KOPT-K1 (cell line): Measurements from ENCODE around the gene CACHD1.
"Not testable (repeated sequence)": the region's sequence is repeated elsewhere in the genome, so short reads cannot be mapped to it uniquely, and the experiment has no call there.

ENCODE experiments used
- H3K27ac ChIP-seq: fragments of 200-600 bp; sonication (generic); 2 replicates; pipeline ENCODE4 v1.5.1; 2016; ENCODE audit warnings: antibody characterized with exemption, mild to moderate bottlenecking, low read depth, low read length; ENCODE audit not compliant: poor library complexity, severe bottlenecking
- H3K36me3 ChIP-seq: fragments of 200-600 bp; sonication (generic); 2 replicates; pipeline ENCODE4 v1.5.1; 2017; ENCODE audit warnings: antibody characterized with exemption, mild to moderate bottlenecking, low read length, moderate library complexity; ENCODE audit not compliant: insufficient read depth
- H3K9me3 ChIP-seq: fragments of 200-600 bp; sonication (generic); 2 replicates; pipeline ENCODE4 v1.5.1; 2017; ENCODE audit warnings: antibody characterized with exemption, low read length, mild to moderate bottlenecking; ENCODE audit not compliant: insufficient read depth, poor library complexity, severe bottlenecking

CACHD1 gene

GRCh38 chr1:64701071-64701470 is 231.1 kb downstream of the CACHD1 start:
- no peaks in the 10 kb centered on the region for H3K36me3 ChIP-seq

GRCh38 chr1:64701886-64702285 is 232.0 kb downstream of the CACHD1 start:
- no peaks in the 10 kb centered on the region for H3K9me3 ChIP-seq
- H3K36me3 ChIP-seq: no peaks in the 10 kb centered on the region
- H3K27ac ChIP-seq: no peak overlapping the region

More at GRCh38 chr1:64701071-64701470, 231.1 kb downstream of the CACHD1 start:
- Histone ChIP-seq H3K27ac (no peak overlapping the region), H3K9me3 (no peaks in the 10 kb centered on the region)

GRCh38 chr1:64702670-64703069 is 232.7 kb downstream of the CACHD1 start:
- H3K9me3 ChIP-seq, H3K27ac ChIP-seq, H3K36me3 ChIP-seq: not testable (repeated sequence)

- Histone ChIP-seq H3K9me3 (no peaks in the 10 kb centered on the region), H3K36me3 (no peaks in the 10 kb centered on the region), H3K27ac (no peak overlapping the region)
These were observed 233.7 kb downstream of the CACHD1 start for GRCh38 chr1:64703600-64703999.

- H3K9me3 ChIP-seq: no peaks in the 10 kb centered on the region
- H3K27ac ChIP-seq: no peak overlapping the region
- no peaks in the 10 kb centered on the region for H3K36me3 ChIP-seq
These were observed 235.7 kb downstream of the CACHD1 start for GRCh38 chr1:64705591-64705990.

- no peaks in the 10 kb centered on the region for H3K9me3 ChIP-seq
- H3K27ac ChIP-seq: no peak overlapping the region
- no peaks in the 10 kb centered on the region for H3K36me3 ChIP-seq
These were observed 241.3 kb downstream of the CACHD1 start for GRCh38 chr1:64711266-64711665.

GRCh38 chr1:64712049-64712448 is 242.1 kb downstream of the CACHD1 start:
- Histone ChIP-seq H3K9me3 (no peaks in the 10 kb centered on the region), H3K27ac (no peak overlapping the region), H3K36me3 (no peaks in the 10 kb centered on the region)

- H3K27ac ChIP-seq: no peak overlapping the region
These were observed 245.3 kb downstream of the CACHD1 start for GRCh38 chr1:64715186-64715585.

GRCh38 chr1:64721135-64721534 is 251.2 kb downstream of the CACHD1 start:
- Histone ChIP-seq H3K9me3 (no peaks in the 10 kb centered on the region), H3K27ac (no peak overlapping the region), H3K36me3 (no peaks in the 10 kb centered on the region)

More at GRCh38 chr1:64715186-64715585, 245.3 kb downstream of the CACHD1 start:
- H3K36me3 ChIP-seq: no peaks in the 10 kb centered on the region
- H3K9me3 ChIP-seq: no peaks in the 10 kb centered on the region

GRCh38 chr1:64721576-64722145 is 251.7 kb downstream of the CACHD1 start:
- H3K27ac ChIP-seq: no peak overlapping the region
- H3K9me3 ChIP-seq: no peaks in the 10 kb centered on the region
- H3K36me3 ChIP-seq: no peaks in the 10 kb centered on the region

- Histone ChIP-seq H3K9me3 (no peaks in the 10 kb centered on the region), H3K27ac (no peak overlapping the region), H3K36me3 (no peaks in the 10 kb centered on the region)
These were observed 257.9 kb downstream of the CACHD1 start for GRCh38 chr1:64727861-64728260.

GRCh38 chr1:64733581-64734286 is 263.8 kb downstream of the CACHD1 start:
- Histone ChIP-seq H3K27ac (no peak overlapping the region), H3K9me3 (no peaks in the 10 kb centered on the region), H3K36me3 (no peaks in the 10 kb centered on the region)

- no peaks in the 10 kb centered on the region for H3K9me3 ChIP-seq
- H3K27ac ChIP-seq: no peak overlapping the region
- no peaks in the 10 kb centered on the region for H3K36me3 ChIP-seq
These were observed 264.3 kb downstream of the CACHD1 start for GRCh38 chr1:64734287-64734652.

GRCh38 chr1:64740687-64741086 is 270.8 kb downstream of the CACHD1 start:
- H3K27ac ChIP-seq, H3K36me3 ChIP-seq, H3K9me3 ChIP-seq: not testable (repeated sequence)
